Prostate gland (tissue), 2 donors: Measurements from ENCODE around the gene ZNF488.

ENCODE experiments used
- POLR2A ChIP-seq: fragments of 450-650 bp; IDR thresholded peaks from one replicate; pipeline ENCODE4 v1.6.1; 2016; ENCODE audit warnings: antibody characterized with exemption, mild to moderate bottlenecking
- POLR2AphosphoS5 ChIP-seq: sonication (generic); formaldehyde crosslinking; IDR thresholded peaks from one replicate; pipeline ENCODE4 v1.6.1; 2017; ENCODE audit warnings: antibody characterized with exemption
- TF ChIP-seq, protein P1 (sequence below), 4 experiments: fragments of 200-600 bp in 2 of 4; fragments of 450-650 bp in 2 of 4; sonication (generic) in 2 of 4; IDR thresholded peaks; 1 replicate in 3 of 4; 2 replicates in 1 of 4; pipeline ENCODE4 v1.5.1; 2016 to 2019; ENCODE audit warnings: antibody characterized with exemption in 4 of 4, mild to moderate bottlenecking in 2 of 4, moderate library complexity in 2 of 4

DNA sequence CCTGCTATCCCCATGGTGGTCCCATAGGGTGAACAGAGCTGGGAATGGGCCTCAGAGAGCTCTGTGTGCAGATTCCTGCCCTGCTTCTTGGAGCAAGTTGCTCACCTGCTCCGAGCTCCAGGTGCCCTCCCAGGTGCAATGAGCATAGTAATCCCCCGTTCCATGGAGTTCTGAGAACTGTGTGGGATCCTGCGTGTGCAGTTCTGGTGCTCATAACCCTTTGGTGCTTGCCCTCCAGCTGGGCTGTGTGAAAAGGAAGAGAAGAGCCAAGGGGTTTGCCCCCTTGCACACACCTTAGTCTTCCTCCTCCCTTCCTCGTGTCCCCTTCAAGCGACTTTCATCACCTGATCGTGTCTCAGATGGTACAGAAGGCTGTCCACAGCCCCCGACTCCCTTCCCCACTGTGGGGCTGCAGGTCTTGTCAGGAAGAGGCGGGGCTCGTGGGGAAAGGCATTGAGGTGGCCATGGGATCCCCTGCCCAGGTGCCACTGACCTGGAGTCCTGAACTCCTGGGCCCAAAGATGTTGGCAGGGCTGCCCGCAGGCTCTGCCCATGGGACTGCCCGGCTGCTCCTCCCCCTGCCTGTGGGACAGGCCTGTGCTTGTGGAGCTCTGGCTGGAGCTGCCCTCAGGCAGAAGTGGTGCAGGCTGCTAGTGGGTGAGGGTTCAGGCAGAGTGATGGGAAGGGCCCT lies 21.9 kb upstream of the ZNF488 start:
- TF ChIP-seq POLR2A (no peak), POLR2AphosphoS5 (no peak)
- TF ChIP-seq, protein P1, sequence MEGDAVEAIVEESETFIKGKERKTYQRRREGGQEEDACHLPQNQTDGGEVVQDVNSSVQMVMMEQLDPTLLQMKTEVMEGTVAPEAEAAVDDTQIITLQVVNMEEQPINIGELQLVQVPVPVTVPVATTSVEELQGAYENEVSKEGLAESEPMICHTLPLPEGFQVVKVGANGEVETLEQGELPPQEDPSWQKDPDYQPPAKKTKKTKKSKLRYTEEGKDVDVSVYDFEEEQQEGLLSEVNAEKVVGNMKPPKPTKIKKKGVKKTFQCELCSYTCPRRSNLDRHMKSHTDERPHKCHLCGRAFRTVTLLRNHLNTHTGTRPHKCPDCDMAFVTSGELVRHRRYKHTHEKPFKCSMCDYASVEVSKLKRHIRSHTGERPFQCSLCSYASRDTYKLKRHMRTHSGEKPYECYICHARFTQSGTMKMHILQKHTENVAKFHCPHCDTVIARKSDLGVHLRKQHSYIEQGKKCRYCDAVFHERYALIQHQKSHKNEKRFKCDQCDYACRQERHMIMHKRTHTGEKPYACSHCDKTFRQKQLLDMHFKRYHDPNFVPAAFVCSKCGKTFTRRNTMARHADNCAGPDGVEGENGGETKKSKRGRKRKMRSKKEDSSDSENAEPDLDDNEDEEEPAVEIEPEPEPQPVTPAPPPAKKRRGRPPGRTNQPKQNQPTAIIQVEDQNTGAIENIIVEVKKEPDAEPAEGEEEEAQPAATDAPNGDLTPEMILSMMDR (IDR thresholded peaks at IDR 0.05), result no peak
